Measurements from ENCODE around the gene TSGA10IP.

DNA sequence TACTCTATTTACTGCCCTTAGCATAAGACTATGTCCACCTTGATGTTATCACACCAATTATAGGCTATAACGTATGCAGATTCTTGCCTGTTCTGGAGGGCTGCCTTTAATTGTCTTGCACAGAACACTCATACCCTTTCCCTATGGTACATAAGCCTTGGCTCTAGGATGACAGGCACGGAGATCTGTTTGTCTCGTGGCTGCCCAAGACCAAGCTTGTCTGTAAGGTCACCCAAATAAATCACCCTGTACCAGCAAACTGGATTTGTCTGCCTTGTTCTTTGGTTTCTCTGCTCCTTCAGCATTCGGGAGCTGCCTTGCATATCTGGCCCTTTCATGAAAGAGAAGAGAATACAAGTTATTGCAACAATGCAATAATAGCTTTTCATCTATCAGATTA lies 7.5 kb upstream of the TSGA10IP start:
- TF ChIP-seq POLR2A (IDR thresholded peaks at IDR 0.05) (no peak), POLR2AphosphoS5 (IDR thresholded peaks at IDR 0.05) (no peak)
- TF ChIP-seq, protein P1, sequence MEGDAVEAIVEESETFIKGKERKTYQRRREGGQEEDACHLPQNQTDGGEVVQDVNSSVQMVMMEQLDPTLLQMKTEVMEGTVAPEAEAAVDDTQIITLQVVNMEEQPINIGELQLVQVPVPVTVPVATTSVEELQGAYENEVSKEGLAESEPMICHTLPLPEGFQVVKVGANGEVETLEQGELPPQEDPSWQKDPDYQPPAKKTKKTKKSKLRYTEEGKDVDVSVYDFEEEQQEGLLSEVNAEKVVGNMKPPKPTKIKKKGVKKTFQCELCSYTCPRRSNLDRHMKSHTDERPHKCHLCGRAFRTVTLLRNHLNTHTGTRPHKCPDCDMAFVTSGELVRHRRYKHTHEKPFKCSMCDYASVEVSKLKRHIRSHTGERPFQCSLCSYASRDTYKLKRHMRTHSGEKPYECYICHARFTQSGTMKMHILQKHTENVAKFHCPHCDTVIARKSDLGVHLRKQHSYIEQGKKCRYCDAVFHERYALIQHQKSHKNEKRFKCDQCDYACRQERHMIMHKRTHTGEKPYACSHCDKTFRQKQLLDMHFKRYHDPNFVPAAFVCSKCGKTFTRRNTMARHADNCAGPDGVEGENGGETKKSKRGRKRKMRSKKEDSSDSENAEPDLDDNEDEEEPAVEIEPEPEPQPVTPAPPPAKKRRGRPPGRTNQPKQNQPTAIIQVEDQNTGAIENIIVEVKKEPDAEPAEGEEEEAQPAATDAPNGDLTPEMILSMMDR (IDR thresholded peaks at IDR 0.05) = no peak
